A673 (cell line): Measurements from ENCODE around the gene GPR37L1.

Source experiments
- CTCF ChIP-seq: fragments of 300-800, 200-600 bp; sonication (generic); conservative IDR thresholded peaks from 2 replicates; pipeline ENCODE4 v1.5.1; 2017; ENCODE audit warnings: low read depth, mild to moderate bottlenecking, antibody characterized with exemption, low read length, moderate library complexity, mixed read lengths
- EZH2 ChIP-seq: fragments of 200-600 bp; sonication (generic); IDR thresholded peaks from 2 replicates; pipeline ENCODE4 v1.6.1; 2017; ENCODE audit warnings: borderline replicate concordance, low read depth, mild to moderate bottlenecking, mixed read lengths, antibody characterized with exemption, low read length; ENCODE audit not compliant: poor library complexity, severe bottlenecking

- no peak for TF ChIP-seq CTCF
- no peak for TF ChIP-seq EZH2
Measured at GRCh38 chr1:202124142-202124541, 1.4 kb downstream of the GPR37L1 start.
